IPS-11a (cell line): ENCODE measurements around the gene PIGZ.

Source experiments
- H3K4me3 ChIP-seq: one replicate; pipeline ENCODE4 v1.5.1; 2013; ENCODE audit warnings: low read depth, low read length, control low read depth

The PIGZ gene, protein sequence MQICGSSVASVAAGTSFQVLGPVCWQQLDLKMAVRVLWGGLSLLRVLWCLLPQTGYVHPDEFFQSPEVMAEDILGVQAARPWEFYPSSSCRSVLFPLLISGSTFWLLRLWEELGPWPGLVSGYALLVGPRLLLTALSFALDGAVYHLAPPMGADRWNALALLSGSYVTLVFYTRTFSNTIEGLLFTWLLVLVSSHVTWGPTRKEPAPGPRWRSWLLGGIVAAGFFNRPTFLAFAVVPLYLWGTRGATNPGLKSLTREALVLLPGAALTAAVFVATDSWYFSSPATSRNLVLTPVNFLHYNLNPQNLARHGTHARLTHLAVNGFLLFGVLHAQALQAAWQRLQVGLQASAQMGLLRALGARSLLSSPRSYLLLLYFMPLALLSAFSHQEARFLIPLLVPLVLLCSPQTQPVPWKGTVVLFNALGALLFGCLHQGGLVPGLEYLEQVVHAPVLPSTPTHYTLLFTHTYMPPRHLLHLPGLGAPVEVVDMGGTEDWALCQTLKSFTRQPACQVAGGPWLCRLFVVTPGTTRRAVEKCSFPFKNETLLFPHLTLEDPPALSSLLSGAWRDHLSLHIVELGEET

DNA sequence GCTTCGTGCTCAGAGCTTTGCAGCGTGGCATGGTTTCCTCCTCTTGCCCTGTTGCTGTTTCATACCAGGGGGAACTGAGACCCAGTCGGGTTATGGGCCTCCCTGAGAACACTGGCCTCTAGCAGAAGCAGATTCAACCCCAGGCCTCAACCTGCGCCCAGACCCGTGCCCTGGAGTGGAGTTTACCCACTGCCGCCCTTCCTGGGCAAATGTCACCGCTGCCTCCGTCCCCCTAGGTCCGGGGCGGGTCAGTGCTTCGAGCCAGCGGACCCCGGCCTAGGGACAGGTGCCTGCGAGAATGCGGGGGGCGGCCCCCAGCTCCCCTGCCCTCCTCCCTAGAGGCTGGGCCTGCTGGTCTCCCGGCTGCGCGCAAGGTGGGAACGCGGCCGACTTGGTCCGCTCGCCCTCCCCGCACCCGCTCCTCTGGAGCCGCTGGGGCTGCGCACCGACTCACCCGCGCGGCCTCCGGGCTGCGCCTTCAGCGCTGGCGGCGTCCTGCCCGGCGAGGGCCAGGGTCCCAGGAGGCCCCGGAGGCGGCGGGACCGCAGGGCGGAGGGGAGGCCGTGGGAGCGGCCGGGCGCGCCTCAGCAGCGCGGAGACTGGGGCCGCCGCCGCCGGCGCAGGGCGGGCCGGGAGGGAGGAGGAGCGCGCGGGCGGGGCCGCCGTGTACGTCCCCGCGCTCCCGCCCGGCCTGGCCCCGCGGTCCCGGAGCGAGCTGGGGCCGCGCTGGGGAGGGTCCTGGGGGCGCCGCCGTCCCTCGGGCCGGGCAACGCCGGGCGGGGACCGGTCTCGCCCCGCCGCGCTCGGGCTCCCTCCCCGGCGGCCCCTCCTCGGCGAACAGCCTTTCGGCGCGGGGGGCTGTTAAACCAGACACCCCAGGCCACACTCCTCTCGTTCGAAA, at the start of gene PIGZ:
Gene PIGZ (minus strand): TSS at position 601 of the 901 bp plus-strand sequence. CDS start 16,802 bp downstream, outside the sequence.
- peak within 1 kb of the TSS; percentile 33 for H3K4me3 ChIP-seq

DNA sequence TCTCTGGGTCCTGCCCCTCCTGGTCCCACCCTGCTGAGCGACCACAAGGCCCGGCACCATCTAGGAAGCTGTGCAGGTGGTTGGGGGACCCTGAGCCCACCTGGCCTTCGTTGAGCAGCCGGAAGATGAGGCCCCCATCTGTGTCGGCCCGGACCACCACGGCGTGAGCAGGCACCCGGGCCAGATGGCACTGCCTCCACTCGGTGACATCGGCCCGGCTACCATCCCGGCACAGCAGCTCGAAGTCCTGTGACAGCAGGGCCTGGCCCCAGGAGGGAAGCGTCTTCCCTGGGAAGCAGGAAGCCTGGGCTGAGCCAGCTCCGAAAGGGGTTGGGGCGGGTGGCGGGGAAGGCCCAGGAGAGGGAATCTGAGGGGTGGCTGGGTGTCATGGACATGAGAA, 48.4 kb upstream of the PIGZ start:
- no peak overlapping the region for H3K4me3 ChIP-seq

DNA sequence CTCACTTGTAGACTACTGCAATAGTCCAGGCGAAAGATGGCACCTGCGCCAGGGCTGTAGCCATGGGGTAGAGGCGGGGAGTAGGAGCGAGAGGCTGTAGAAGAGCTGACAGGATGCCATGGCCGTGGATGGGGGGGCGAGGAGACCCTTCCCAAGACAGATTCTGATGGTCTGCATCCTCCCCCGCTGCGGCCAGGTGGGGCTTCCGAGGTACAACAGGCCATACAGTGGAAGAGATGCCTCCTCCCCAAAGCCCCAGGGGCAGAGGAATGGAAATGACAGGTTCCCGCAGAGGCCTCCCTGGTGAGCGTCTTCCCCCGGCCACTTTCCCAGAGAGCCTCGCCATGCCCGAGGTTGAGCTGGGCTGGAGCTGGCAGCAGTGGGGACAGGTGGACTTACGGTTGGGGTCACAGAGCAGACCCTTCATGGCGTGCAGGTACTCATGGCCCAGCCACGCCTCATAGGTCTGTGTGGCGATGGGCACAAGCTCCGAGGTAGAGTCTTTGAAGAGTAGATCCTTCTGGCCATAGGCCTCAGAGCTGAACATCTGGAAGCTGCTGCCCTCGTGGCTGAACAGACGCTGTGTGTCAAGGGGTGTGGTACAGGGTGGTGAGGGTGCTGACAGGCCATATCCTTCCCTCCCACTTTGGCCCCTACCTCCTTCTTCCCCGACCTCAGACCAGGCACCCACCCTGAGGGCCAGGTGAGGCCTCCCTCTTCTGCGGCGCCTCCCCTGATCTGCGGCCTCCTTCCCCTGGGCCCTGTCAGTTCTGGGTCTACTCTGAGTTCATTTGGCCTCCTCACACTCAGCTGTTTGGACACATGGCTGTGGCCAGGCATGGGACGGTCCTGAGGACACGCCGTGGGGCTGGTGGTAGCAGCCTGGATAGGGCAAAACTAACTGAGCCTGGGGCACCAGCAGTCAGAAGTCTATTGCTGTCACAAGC, 47.4 kb upstream of the PIGZ start:
- no peak overlapping the region for H3K4me3 ChIP-seq

DNA sequence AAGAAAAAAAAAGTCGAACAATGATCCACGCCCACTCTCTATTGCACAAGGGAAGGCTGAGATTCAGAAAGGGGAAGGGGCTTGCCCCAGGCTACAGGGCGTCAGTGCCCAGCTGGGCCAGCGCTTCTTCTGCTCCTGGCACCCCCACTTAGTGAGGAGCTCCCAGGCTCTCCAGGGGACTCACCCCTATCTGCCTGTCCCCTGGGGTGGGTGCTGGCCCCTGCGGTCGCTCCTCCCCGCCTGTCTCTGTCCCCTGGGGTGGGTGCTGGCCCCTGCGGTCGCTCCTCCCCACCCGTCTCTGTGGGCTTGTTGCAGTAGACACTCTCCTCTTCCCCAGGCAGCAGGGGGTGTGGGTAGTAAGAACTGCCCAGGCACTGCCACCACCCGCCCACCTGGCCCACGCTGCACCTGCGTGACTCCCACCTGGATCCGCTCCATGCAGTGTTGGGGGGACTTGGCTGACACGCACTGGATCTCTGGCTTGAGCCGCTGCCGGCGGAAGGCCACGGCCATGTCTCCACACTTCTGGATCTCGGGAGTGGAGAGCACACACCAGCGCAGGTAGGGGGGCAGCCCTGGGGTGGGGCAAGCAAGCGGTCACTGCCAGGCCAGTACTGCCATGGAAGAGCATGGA, 46.4 kb upstream of the PIGZ start:
- H3K4me3 ChIP-seq, result no peak overlapping the region

DNA sequence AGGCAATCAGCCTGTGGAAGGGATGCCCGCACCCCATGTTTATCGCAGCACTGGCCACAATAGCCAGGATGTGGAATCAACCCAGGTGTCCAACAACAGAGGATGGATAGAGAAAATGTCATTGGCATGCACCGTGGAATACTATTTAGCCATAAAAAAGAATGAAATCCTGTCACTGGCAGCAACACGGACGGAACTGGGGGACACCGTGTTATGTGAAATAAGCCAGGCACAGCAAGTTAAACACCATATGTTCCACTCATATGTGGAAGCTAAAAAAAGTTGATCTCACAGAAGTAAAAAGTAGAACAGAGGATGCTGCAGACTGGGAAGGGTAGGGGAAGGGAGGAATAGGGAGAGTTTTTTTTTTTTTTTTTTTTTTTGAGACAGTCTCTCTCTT, 45.4 kb upstream of the PIGZ start:
- H3K4me3 ChIP-seq, result no peak overlapping the region

DNA sequence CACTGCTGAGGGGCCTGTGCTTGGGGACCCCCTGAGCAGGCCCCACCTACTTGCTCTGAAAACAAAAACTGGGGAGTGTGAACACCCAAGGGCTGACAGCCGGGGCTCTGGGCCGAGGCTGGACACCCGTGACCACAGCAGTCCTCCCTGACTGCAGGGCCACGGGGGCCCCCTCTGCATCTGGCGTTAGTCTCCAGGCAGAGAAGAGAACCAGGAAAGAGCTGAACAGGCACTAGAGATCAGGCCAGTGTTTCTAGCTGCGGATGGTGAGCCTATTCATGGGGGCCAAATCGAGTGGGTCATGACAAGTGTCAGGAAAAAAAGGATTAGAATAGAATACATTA, 43.9 kb upstream of the PIGZ start:
- no peak overlapping the region for H3K4me3 ChIP-seq

DNA sequence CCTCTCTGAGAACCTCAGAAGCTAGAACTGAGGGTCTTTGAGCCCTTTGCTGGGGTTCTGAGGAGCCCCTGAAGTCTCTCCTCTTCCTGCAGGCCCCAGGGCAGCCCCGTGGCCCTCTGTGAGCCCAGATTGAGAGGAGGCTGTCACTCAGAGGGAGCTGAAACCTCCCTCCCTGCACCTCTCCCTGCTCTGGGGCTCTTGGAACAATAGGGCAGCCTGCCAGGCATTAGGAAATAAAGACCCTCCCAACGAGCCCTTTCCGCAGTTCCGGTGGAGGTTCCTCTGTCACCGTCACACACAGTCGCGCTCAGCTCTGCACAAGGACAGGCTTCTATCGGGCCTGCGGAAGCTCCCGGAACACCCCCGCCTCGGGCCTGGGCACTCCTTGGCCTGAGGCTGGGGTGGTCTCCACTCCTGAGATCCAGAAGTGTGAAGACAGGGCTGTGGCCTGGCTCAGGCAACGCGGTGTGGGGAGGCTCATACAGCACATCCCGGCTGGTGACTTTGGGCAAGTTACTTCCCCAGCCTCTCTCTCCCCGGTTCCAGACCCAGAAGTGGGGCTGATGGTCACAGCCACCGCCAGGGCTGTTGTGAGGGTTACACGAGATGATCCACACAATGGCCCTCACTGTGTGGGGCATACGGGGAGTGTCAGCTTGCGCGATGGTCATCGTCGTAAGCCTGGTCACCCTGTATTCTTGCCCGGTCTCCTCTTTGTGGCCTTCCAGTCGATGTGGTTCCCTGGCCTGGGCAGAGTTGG, 43.3 kb upstream of the PIGZ start:
- H3K4me3 ChIP-seq, result no peak overlapping the region

DNA sequence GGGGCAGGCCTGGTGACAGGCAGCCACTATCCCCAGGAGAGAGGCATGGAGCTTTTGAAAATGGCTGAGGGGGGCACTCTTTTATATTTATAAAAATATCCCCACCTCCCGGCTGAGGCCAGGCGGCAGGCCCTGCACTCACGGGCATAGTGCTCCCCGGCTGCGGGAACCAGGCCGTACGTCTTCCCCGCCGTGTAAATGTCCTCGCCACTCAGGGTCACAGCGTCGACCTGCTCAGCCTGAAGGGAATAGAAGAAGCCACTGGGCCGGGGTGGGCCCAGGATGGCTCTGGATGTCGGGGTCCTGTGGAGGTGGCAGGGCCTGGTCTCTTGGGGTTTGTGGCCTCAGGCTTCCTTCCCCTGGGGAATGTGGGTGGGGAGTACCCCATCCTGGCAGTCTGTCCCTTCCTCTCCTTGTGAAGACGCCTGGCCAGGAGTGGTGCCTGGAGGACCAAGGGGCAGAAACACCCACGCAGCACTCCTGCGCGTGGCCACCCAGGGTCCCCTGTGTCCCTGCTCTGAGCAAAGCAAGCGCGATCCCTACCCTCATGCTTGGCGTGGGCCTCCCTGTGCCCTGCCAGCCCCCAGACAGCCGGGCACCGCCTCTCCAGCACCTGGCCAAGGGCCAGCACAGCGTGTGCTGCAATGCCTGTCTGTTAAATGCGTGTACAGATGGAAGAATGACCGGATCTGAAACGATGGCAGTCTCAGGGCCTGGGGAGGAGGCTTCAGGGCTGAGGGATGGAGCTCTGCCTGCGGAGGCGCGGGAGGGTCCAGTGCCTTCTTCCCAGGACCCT, 42.1 kb upstream of the PIGZ start:
- no peak overlapping the region for H3K4me3 ChIP-seq

DNA sequence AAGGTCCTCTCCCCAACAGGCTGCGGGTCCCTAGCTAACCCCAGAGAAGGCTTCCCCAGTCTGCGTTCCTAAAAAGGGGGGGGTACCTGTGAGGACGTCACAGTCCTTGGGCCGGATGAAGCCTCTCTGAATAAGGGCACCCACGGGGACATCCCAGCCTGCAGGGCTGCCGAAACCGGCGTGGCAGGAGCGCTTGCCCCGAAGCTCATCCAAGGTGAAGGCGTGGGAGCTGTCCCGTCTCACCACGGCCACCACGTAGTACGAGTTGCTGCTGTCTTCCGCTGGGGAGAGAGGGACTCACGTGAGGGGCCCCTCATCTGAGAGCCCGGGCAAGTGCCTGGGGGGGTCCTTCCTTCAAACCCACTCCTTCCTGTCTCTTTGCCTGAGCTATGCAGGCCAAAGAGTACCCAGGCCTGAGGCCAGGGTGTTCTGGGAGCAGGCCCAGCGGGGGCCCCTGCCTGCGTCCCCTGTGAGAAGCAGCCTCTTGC, 40.9 kb upstream of the PIGZ start:
- H3K4me3 ChIP-seq, result no peak overlapping the region

DNA sequence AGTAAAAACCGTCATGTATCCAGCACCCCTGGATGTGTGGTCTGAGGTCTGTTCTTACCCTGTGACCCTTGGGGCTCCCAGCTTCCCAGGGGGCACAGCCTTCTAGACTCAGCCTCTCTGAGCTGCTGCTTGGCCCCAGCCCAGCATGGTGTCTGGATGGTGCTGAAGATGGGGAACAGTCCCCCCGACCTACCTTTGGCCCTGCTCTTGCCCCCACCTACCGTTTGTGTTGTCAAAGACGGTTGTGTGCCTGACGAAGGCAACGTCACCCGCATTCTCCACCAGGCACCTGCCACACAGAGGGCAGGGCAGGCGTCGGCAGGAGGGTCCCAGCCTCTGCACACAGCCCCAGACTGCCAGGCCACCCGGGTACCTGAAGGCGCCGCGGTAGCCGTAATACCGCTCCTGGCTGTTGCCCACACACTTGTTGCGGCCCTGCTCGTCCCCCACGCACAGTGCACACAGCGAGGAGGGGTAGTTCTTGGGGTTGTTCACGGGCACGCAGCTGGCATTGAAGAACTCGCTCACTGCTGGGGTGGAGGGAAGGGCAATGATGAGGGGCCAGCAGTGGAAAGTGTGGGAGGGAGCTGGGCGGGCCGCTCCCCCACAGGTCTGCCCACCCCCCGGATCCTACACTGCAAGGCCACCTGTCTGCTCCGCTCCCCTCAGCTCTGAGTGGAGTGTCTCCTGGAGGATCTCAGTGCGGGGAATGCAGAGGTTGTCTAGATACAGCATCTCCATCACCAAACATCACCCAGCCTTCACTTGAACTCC, 40.0 kb upstream of the PIGZ start:
- no peak overlapping the region for H3K4me3 ChIP-seq

DNA sequence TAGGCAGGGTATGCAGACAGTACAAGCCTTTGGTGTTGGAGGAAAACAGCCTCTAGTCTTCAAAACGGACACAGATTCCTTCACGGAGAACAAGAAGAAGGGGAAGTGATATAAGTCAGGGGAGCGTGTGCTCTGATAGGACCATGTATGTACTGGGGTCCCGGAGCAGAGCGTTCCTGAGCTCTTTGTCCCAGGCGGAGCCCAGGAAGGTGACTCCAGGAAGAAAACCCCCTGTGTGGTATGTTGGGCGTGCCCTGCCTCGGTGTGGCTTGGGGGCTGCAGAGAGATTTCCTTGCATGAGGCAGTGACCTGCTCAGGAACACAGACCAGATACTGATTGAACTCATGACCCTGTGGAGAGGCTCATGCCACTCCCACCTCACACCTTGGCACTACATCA, 39.3 kb upstream of the PIGZ start:
- no peak overlapping the region for H3K4me3 ChIP-seq

DNA sequence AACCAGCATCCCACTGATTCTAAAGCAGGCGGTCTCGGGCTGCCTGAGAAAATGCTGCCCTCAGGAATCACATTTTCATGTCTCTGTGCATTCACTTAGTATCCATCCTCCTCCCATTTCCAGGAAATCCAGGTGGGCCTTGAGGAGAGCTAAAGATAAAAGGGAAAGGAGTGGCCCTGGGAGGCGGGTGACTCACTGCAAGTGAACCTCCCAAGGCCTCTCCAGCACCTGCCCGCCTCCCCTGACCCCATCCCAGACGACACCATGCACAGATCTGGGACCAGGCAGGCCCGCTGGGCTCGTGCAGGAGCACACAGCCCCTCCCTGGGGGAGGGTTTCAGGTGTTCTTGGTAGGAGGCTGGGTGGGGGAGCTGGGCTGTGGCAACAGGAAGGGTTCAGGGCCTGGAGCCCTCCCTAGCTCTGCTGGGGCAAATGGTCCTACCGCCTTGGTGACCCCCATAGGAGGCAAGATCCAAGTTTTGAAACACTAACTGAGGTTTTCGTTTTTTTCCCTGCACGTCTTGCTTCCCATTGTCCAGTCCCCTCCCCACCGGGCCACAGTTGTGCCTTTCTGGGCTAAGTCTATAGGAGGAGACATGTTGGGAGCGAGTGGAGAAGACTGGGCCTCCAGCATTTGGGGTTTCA, 38.8 kb upstream of the PIGZ start:
- H3K4me3 ChIP-seq, result no peak overlapping the region

DNA sequence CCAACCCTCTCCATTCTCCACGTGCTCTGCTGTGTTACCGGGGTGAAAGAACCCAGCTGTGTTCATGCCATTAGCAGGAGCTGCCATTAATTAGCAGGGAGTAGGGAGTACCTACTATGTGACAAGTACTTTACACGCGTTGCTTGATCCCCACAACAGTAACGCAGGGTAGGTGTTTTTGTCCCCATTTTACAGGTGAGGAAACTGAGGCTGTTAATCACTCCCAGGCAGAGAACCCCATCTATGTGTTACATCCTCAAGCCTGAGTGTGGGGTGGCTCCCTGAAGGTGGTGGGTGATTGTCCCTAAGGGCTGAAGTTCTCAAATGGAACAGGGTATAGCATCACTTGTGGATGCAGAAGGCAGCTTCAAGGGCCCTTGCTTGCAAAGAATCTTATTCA, 38.2 kb upstream of the PIGZ start:
- H3K4me3 ChIP-seq, result no peak overlapping the region

DNA sequence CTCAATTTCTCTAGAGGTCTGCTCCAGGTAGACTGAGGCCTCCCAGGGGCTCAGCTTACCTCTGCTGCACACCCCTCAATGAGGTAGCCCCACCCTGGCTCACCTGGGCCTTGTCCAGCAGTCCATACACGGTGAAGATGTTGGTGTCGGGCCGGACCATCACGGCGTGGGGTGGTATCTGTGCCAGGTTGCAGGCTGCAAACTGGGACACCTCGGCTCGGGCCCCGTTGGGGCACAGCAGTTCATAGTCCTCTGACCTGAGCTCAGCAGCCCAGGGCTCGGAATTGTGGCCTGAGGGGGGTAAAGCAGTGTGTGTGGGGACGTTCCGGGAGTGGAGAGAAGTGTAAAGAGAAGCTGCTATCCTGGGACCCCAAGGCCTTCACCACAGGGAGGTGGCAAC, 37.8 kb upstream of the PIGZ start:
- no peak overlapping the region for H3K4me3 ChIP-seq

DNA sequence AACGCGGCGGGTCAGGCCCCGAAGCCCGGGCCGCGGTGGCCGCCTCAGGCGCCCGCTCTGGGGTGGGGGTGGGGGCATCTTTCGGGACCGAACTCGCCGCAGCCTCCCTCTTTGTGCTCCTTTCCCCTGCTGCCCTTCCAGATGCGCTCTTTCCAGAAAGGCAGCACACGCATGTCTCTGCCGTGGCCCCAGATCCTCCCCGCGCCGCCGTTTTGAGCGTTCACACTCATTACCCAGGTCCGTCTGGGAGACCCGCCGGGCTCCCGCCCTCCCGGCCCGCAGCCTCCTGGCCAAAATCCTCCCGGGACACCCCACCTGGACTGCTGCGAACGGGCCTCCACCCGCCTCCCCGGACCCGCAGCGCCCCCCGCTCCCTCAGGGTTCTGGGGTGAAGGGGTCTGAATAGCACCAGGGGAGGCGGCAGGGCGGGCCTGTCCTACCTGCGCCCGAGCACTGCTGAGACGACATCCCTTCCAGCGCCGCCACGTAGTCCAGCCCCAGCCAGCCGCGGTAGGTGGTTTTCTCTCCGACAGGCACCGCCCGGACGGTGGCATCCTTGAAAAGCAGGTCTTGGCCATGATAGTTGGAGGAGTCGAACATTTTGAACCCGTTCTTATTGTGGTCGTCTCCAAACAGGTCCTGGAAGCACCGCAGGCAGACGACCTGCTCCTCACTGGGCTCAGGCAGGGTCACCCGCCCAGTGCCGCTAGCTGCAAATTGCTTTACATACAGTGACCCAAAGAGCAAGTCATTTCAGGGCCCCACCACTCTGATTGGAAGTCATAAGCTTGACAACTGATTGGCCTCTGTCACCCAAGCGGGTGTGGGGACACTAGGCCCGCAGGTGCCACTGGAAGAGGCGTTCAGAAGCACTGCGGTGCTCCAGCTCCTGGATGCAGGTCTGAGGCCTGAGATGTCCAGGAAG, 35.1 kb upstream of the PIGZ start:
- peak overlapping the region; percentile 27 for H3K4me3 ChIP-seq
